Esophagus (tissue), 2 donors: ENCODE data around the gene AP3B1. TPM values are rescaled to one million over a fixed set of nuclear protein-coding genes. Genes with fewer than 3 reads are reported as not detected.

Experiments
- H3K27ac ChIP-seq, 2 donors: one replicate each; pipeline ENCODE4 v1.5.1; 2013; ENCODE audit warnings: low read depth in 2 of 2, mild to moderate bottlenecking in 2 of 2, inconsistent platforms in 1 of 2, low read length in 1 of 2, moderate library complexity in 1 of 2
- H3K27me3 ChIP-seq, 2 donors: one replicate each; pipeline ENCODE4 v1.6.1; 2013; ENCODE audit warnings: low read length in 2 of 2, control low read depth in 1 of 2, mild to moderate bottlenecking in 1 of 2; ENCODE audit not compliant: insufficient read depth in 2 of 2, control insufficient read depth in 1 of 2
- H3K36me3 ChIP-seq, 2 donors: one replicate each; pipeline ENCODE4 v1.6.1; 2013; ENCODE audit warnings: low read length in 1 of 2; ENCODE audit not compliant: control insufficient read depth in 2 of 2, insufficient read depth in 2 of 2
- H3K4me1 ChIP-seq, 2 donors: one replicate each; pipeline ENCODE4 v1.6.1; 2013; ENCODE audit warnings: low read length in 1 of 2; ENCODE audit not compliant: control insufficient read depth in 2 of 2, insufficient read depth in 2 of 2
- H3K4me3 ChIP-seq, 2 donors: one replicate each; pipeline ENCODE4 v1.5.1; 2013; ENCODE audit warnings: low read length in 2 of 2, mild to moderate bottlenecking in 2 of 2, low read depth in 1 of 2, moderate library complexity in 1 of 2
- H3K9me3 ChIP-seq, 2 donors: one replicate each; pipeline ENCODE4 v1.6.1; 2013; ENCODE audit warnings: mild to moderate bottlenecking in 2 of 2, low read depth in 1 of 2, low read length in 1 of 2, moderate library complexity in 1 of 2; ENCODE audit not compliant: control insufficient read depth in 2 of 2, insufficient read depth in 1 of 2
- WGBS, 2 donors: extraction: QIAGEN DNeasy Blood & Tissue Kit; methylation state at CpG; one replicate each; pipeline ENCODE4 v1.1.7; 2013; 5-methylcytosine and 5-hydroxymethylcytosine counted together
- polyA plus RNA-seq, 2 donors: library from polyadenylated mRNA; stranded (reverse); fragments of 200-250 nt; gene quantifications; one replicate each; pipeline ENCODE4 v1.2.3, GENCODE V29; 2013
- donor health status: healthy with polysubstance abuse.
- donor health status: Bipolar disorder and iron deficiency.

Gene AP3B1
- polyA plus RNA-seq, 2 donors, result 26.1 to 39.1 TPM

DNA sequence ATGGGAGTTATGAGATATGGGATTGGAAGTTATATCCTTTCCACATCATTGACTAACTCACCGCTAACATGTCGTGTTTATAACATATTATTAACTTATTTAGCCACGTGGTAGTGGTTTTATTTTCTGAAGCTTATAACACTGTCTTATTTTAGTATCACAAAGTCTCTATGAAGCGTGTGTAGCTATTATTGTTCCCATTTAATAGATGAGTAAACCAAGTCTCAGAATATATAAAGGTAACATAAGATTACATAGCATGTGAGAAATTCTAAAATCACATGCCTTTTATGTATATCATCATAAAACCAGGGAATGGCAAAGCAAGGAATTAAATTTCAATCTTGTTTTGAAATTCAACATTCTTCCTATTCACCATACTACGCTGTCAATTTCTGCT lies 15.3 kb downstream of the AP3B1 start:
- H3K36me3 ChIP-seq, result no peaks in the 10 kb centered on the region
- 95 to 98% methylated on average over 5 of the region's 5 CpGs for WGBS, 2 donors
- no peak overlapping the region for H3K27ac ChIP-seq
- no peaks in the 10 kb centered on the region for H3K9me3 ChIP-seq
- H3K4me3 ChIP-seq, result no peak overlapping the region
- no peaks in the 10 kb centered on the region for H3K27me3 ChIP-seq
- H3K4me1 ChIP-seq, result no peaks in the 10 kb centered on the region

DNA sequence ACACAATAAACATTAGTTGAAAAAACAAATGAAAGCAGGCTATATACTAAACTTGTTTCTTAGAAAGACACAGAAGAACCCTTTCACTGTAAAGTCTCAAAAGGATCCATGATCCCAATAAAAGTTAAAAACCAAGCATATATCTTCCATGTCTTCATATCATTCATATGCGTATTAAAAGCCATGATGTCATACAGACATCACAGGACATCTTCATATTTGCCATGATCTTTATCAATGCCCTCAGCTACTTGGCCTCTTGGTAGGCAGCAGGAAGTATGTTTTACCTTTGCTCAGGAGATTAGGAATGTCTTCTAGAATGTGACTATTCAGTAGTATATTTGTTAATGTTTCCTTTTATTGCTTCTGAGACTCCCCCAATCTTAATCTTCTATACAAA lies 16.8 kb downstream of the AP3B1 start:
- Histone ChIP-seq H3K36me3 (no peaks in the 10 kb centered on the region), H3K4me1 (no peaks in the 10 kb centered on the region), H3K9me3 (no peaks in the 10 kb centered on the region), H3K4me3 (no peak overlapping the region), H3K27ac (no peak overlapping the region), H3K27me3 (no peaks in the 10 kb centered on the region)
- WGBS, 2 donors, result 95 to 97% methylated on average over 1 of the region's 1 CpG

GRCh38 chr5:78275998-78276543 lies 18.4 kb downstream of the AP3B1 start:
- no peaks in the 10 kb centered on the region for H3K36me3 ChIP-seq
- no peaks in the 10 kb centered on the region for H3K4me1 ChIP-seq
- no peak overlapping the region for H3K27ac ChIP-seq
- H3K27me3 ChIP-seq, result no peaks in the 10 kb centered on the region
- H3K4me3 ChIP-seq, result no peak overlapping the region
- no peaks in the 10 kb centered on the region for H3K9me3 ChIP-seq

GRCh38 chr5:78274540-78275197 lies 19.8 kb downstream of the AP3B1 start:
- no peak overlapping the region for H3K27ac ChIP-seq
- no peaks in the 10 kb centered on the region for H3K9me3 ChIP-seq
- no peaks in the 10 kb centered on the region for H3K4me1 ChIP-seq
- no peaks in the 10 kb centered on the region for H3K27me3 ChIP-seq
- 93 to 94% methylated on average over 1 of the region's 1 CpG for WGBS, 2 donors
- no peak overlapping the region for H3K4me3 ChIP-seq
- H3K36me3 ChIP-seq, result no peaks in the 10 kb centered on the region

GRCh38 chr5:78273436-78273835 lies 21.1 kb downstream of the AP3B1 start:
- no peaks in the 10 kb centered on the region for H3K27me3 ChIP-seq
- no peaks in the 10 kb centered on the region for H3K36me3 ChIP-seq
- H3K4me3 ChIP-seq, result no peak overlapping the region
- no peaks in the 10 kb centered on the region for H3K4me1 ChIP-seq
- 76 to 89% methylated on average over 1 of the region's 1 CpG for WGBS, 2 donors
- H3K27ac ChIP-seq, result no peak overlapping the region
- H3K9me3 ChIP-seq, result no peaks in the 10 kb centered on the region

- H3K4me3 ChIP-seq, result no peak overlapping the region
- H3K27ac ChIP-seq, result no peak overlapping the region
- H3K36me3 ChIP-seq, result no peaks in the 10 kb centered on the region
- H3K4me1 ChIP-seq, result no peaks in the 10 kb centered on the region
- WGBS, 2 donors, result 92% methylated on average over 4 of the region's 4 CpGs
- no peaks in the 10 kb centered on the region for H3K27me3 ChIP-seq
- H3K9me3 ChIP-seq, result no peaks in the 10 kb centered on the region
Measured at GRCh38 chr5:78271766-78272165, 22.7 kb downstream of the AP3B1 start.

GRCh38 chr5:78269088-78269703 lies 25.3 kb downstream of the AP3B1 start:
- H3K4me3 ChIP-seq, result no peak overlapping the region
- H3K4me1 ChIP-seq, result no peaks in the 10 kb centered on the region
- no peaks in the 10 kb centered on the region for H3K27me3 ChIP-seq
- no peaks in the 10 kb centered on the region for H3K36me3 ChIP-seq
- H3K27ac ChIP-seq, result no peak overlapping the region
- H3K9me3 ChIP-seq, result no peaks in the 10 kb centered on the region

DNA sequence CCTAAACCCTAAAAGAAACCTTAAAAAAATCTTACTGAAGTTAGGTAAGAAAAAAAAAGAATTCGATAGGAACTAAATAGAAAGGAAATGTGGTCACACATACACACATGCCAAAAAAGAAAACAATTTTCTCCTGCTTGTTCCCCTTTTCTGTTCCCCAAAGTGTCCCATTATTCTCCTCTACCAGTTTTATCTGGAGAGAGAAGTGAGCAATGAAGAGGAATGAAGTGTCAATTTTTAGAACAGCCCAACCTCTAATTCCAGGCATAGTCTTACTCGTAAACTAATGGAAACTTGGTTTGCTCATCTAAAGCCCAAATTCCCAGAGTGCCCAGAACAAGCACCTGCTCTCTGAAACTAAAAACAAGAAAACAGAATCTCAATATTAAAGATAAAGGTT lies 26.1 kb downstream of the AP3B1 start:
- H3K36me3 ChIP-seq, result peaks cover 0 to 2% of the 10 kb centered on the region in 2 donors
- H3K27ac ChIP-seq, result no peak overlapping the region
- WGBS, 2 donors, result 70 to 71% methylated on average over 2 of the region's 2 CpGs
- no peaks in the 10 kb centered on the region for H3K4me1 ChIP-seq
- no peaks in the 10 kb centered on the region for H3K27me3 ChIP-seq
- no peaks in the 10 kb centered on the region for H3K9me3 ChIP-seq
- H3K4me3 ChIP-seq, result no peak overlapping the region

- H3K36me3 ChIP-seq, result peaks cover 0 to 2% of the 10 kb centered on the region in 2 donors
- 99% methylated on average over 2 of the region's 2 CpGs for WGBS, 2 donors
- no peaks in the 10 kb centered on the region for H3K4me1 ChIP-seq
- H3K27ac ChIP-seq, result no peak overlapping the region
- H3K9me3 ChIP-seq, result no peaks in the 10 kb centered on the region
- H3K4me3 ChIP-seq, result no peak overlapping the region
- no peaks in the 10 kb centered on the region for H3K27me3 ChIP-seq
Measured at GRCh38 chr5:78265163-78265562, 29.3 kb downstream of the AP3B1 start.

DNA sequence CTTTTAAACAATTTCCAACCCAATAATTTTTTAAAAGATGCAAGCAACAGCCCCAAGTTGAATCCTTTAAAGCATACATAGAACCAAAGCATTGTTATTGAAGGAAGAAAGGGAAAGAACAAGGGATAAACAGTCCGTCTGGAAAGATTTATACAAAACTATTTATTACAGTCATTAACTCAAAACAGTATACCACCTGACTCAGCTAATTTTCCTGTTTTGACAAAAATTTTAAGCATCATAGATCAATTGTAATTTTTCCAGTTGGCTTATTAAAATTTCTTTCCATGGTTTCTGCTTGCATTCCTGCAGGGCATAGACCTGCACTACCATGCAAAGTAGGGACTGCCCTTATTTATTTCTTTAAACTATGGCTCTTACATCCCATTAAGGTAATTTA lies 29.9 kb downstream of the AP3B1 start:
- Histone ChIP-seq H3K27ac (no peak overlapping the region), H3K36me3 (peaks cover 0 to 2% of the 10 kb centered on the region in 2 donors), H3K4me1 (no peaks in the 10 kb centered on the region), H3K4me3 (no peak overlapping the region), H3K27me3 (no peaks in the 10 kb centered on the region), H3K9me3 (no peaks in the 10 kb centered on the region)
- WGBS, 2 donors, result 87 to 89% methylated on average over 1 of the region's 1 CpG
